Right lobe of liver (tissue), 6 donors: ENCODE results near the gene SPTBN1. TPM values are rescaled to one million over a fixed set of nuclear protein-coding genes. Genes with fewer than 3 reads are reported as not detected.
A peak's percentile ranks its signal among the peaks of the same experiment; 100 is the strongest.

Source experiments
- ATAC-seq, 4 donors: fragments of 200-7000 bp; cut with Tn5 transposase; one replicate each; pipeline ENCODE4 v1.9.1; 2020; ENCODE audit warnings: mild to moderate bottlenecking in 4 of 4, moderate library complexity in 4 of 4
- DNase-seq, 3 donors: peaks; one replicate each; pipeline ENCODE4 v3.0.0-alpha.2; 2020
- H3K27ac ChIP-seq, 3 donors: fragments of 200-600 bp; one replicate each; pipeline ENCODE4 v1.8.0; 2022
- H3K27me3 ChIP-seq, 2 donors: fragments of 200-600 bp; one replicate each; pipeline ENCODE4 v1.8.0; 2022
- H3K36me3 ChIP-seq, 4 donors: fragments of 200-600 bp; sonication (generic) in 1 of 4; one replicate each; pipeline versions ENCODE4 v1.5.1 to v1.8.0; 2017 to 2022; ENCODE audit warnings: control low read depth in 1 of 4
- H3K4me1 ChIP-seq, 4 donors: fragments of 200-600 bp; sonication (generic) in 1 of 4; one replicate each; pipeline versions ENCODE4 v1.5.1 to v1.8.0; 2017 to 2022; ENCODE audit warnings: control low read depth in 1 of 4
- H3K4me3 ChIP-seq, 3 donors: fragments of 200-600 bp; one replicate each; pipeline ENCODE4 v1.8.0; 2022
- H3K9me3 ChIP-seq, 4 donors: fragments of 200-600 bp; sonication (generic) in 1 of 4; one replicate each; pipeline versions ENCODE4 v1.5.1 to v1.8.0; 2017 to 2022; ENCODE audit warnings: control low read depth in 1 of 4
- CTCF ChIP-seq, 4 donors: fragments of 200-600 bp in 3 of 4; fragments of 450-650 bp in 1 of 4; IDR thresholded peaks; one replicate each; pipeline versions ENCODE4 v1.5.1 to v1.8.0; 2016 to 2022; ENCODE audit warnings: antibody characterized with exemption in 4 of 4, mild to moderate bottlenecking in 2 of 4
- POLR2A ChIP-seq: fragments of 450-650 bp; IDR thresholded peaks from one replicate; pipeline ENCODE4 v1.6.1; 2017; ENCODE audit warnings: antibody characterized with exemption, mild to moderate bottlenecking
- WGBS: methylation state at CpG from one replicate; pipeline ENCODE4 v1.1.6; 2018; ENCODE audit warnings: low coverage, low lambda C conversion rate; ENCODE audit not compliant: insufficient coverage; ENCODE audit errors: missing lambda C conversion rate; 5-methylcytosine and 5-hydroxymethylcytosine counted together
- intact Hi-C, 2 donors: fragments of 100-400 bp; cut with DNase I; formaldehyde crosslinking; loops; one replicate each; pipeline versions ENCODE4 v1.11.2 to v1.14.1; 2022
- total RNA-seq, 6 experiments: library from RNA; depleted of rRNA in 2 of 6; stranded (reverse); fragments of >200 nt in 2 of 6; fragmentation: NEBNext Ultra II Directional in 3 of 6; extraction: Animal tissue kit (Norgen Biotek cat#: 25700) in 3 of 6; gene quantifications; one replicate each; pipeline versions ENCODE4 v1.1.0 to v1.2.4, GENCODE V29; 2016 to 2023
- donor health status: DM: no; HTN: yes; CAD: no.
- donor health status: DM: no; HTN: no; CAD: no.
- donor health status: DM: no; HTN: no; CAD: no.
- donor health status: DM: no; HTN: yes; CAD: no.
- donor health status: DM: no; HTN: yes; CAD: no.

Gene SPTBN1
- total RNA-seq, 6 experiments from 2014 or later, result 107 to 315 (median 227) TPM

GRCh38 chr2:54486766-54487165 is 30.6 kb downstream of the SPTBN1 start:
- no peak for ATAC-seq

GRCh38 chr2:54490863-54491262 is 34.7 kb downstream of the SPTBN1 start:
- Histone ChIP-seq H3K9me3 (no peaks in the 10 kb centered on the region), H3K27ac (no peak overlapping the region), H3K27me3 (no peaks in the 10 kb centered on the region), H3K4me3 (no peak overlapping the region), H3K36me3 (no peaks in the 10 kb centered on the region), H3K4me1 (no peaks in the 10 kb centered on the region)
- TF ChIP-seq CTCF (IDR thresholded peaks at IDR 0.05), result no peak
- TF ChIP-seq POLR2A, result no peak
- WGBS, result 31% methylated on average over 2 of the region's 2 CpGs
- ATAC-seq, result no peak
- intact Hi-C loops, result no loop called here
- DNase-seq, result no peak

More at GRCh38 chr2:54486766-54487165, 30.6 kb downstream of the SPTBN1 start:
- DNase-seq, result no peak
- Histone ChIP-seq H3K4me3 (no peak overlapping the region), H3K27ac (no peak overlapping the region), H3K4me1 (no peaks in the 10 kb centered on the region), H3K27me3 (no peaks in the 10 kb centered on the region), H3K9me3 (no peaks in the 10 kb centered on the region), H3K36me3 (no peaks in the 10 kb centered on the region)
- TF ChIP-seq POLR2A (no peak), CTCF (IDR thresholded peaks at IDR 0.05) (no peak)
- intact Hi-C loops, result no loop called here
- 88% methylated on average over 4 of the region's 4 CpGs for WGBS

- DNase-seq (no peak), ATAC-seq (peak; percentile 80 to 96 (median 89))
- H3K4me3 ChIP-seq, result no peak overlapping the region
- H3K36me3 ChIP-seq, result no peaks in the 10 kb centered on the region
- 31% methylated on average over 2 of the region's 2 CpGs for WGBS
- no peaks in the 10 kb centered on the region for H3K27me3 ChIP-seq
- no peaks in the 10 kb centered on the region for H3K4me1 ChIP-seq
- H3K9me3 ChIP-seq, result no peaks in the 10 kb centered on the region
- no peak for TF ChIP-seq CTCF (IDR thresholded peaks at IDR 0.05)
- TF ChIP-seq POLR2A, result no peak
- H3K27ac ChIP-seq, result no peak overlapping the region
- intact Hi-C loops, result no loop called here
Observed at GRCh38 chr2:54492335-54492734, 36.2 kb downstream of the SPTBN1 start.

- WGBS, result 72% methylated on average over 3 of the region's 3 CpGs
- intact Hi-C loops, result no loop called here
- no peaks in the 10 kb centered on the region for H3K27me3 ChIP-seq
- no peaks in the 10 kb centered on the region for H3K36me3 ChIP-seq
- TF ChIP-seq POLR2A (no peak), CTCF (IDR thresholded peaks at IDR 0.05) (no peak)
- H3K4me3 ChIP-seq, result no peak overlapping the region
- H3K9me3 ChIP-seq, result no peaks in the 10 kb centered on the region
- no peak overlapping the region for H3K27ac ChIP-seq
- ATAC-seq, result no peak
- H3K4me1 ChIP-seq, result peaks cover 0 to 12% (median 6%) of the 10 kb centered on the region in 4 donors
- no peak for DNase-seq
Observed at GRCh38 chr2:54494087-54494486, 38.0 kb downstream of the SPTBN1 start.

- no peak for TF ChIP-seq POLR2A
- TF ChIP-seq CTCF (IDR thresholded peaks at IDR 0.05), result no peak
- peaks cover 0 to 12% (median 6%) of the 10 kb centered on the region in 4 donors for H3K4me1 ChIP-seq
- no peak overlapping the region for H3K27ac ChIP-seq
- H3K4me3 ChIP-seq, result no peak overlapping the region
- 61% methylated on average over 3 of the region's 4 CpGs for WGBS
- no peaks in the 10 kb centered on the region for H3K36me3 ChIP-seq
- intact Hi-C loops, result no loop called here
- H3K9me3 ChIP-seq, result no peaks in the 10 kb centered on the region
- ATAC-seq (no peak), DNase-seq (no peak)
- H3K27me3 ChIP-seq, result no peaks in the 10 kb centered on the region
Observed at GRCh38 chr2:54496920-54497319, 40.8 kb downstream of the SPTBN1 start.
